Activated CD4-positive, alpha-beta T cell treated with anti-CD3 and anti-CD28 coated beads, Interleukin-2, amount 10 ng/mL, durations not matched to agents 24 days and 14 days (primary cell): ENCODE measurements around the gene SETD1A. TPM values are rescaled to one million over a fixed set of nuclear protein-coding genes. Genes with fewer than 3 reads are reported as not detected.
A peak's percentile ranks its signal among the peaks of the same experiment; 100 is the strongest.
"Not testable (repeated sequence)": the region's sequence is repeated elsewhere in the genome, so short reads cannot be mapped to it uniquely, and the experiment has no call there.

Source experiments
- DNase-seq: peaks from one replicate; pipeline ENCODE4 v3.0.0; 2022
- H3K27ac Mint-ChIP-seq: one replicate; pipeline ENCODE4 v1.8.0; 2022; ENCODE audit warnings: mild to moderate bottlenecking, mixed read lengths
- H3K27me3 Mint-ChIP-seq: one replicate; pipeline ENCODE4 v1.8.0; 2022; ENCODE audit warnings: mixed read lengths
- H3K36me3 Mint-ChIP-seq: one replicate; pipeline ENCODE4 v1.8.0; 2022; ENCODE audit warnings: low read depth, mild to moderate bottlenecking, mixed read lengths
- H3K4me1 Mint-ChIP-seq: one replicate; pipeline ENCODE4 v1.8.0; 2021; ENCODE audit warnings: mixed read lengths
- H3K4me3 Mint-ChIP-seq: one replicate; pipeline ENCODE4 v1.8.0; 2022; ENCODE audit warnings: mild to moderate bottlenecking, moderate library complexity, mixed read lengths
- H3K9me3 Mint-ChIP-seq: one replicate; pipeline ENCODE4 v1.8.0; 2021; ENCODE audit warnings: mixed read lengths
- intact Hi-C: fragments of 100-400 bp; cut with micrococcal nuclease; formaldehyde crosslinking; loops from one replicate; pipeline ENCODE4 v1.15.1; 2023
- total RNA-seq: library from RNA; stranded (reverse); gene quantifications from 2 replicates; pipeline ENCODE4 v1.2.3, GENCODE V29; 2022

Gene SETD1A
- total RNA-seq, 1 donor from 2014 or later: 30.7 TPM

DNA sequence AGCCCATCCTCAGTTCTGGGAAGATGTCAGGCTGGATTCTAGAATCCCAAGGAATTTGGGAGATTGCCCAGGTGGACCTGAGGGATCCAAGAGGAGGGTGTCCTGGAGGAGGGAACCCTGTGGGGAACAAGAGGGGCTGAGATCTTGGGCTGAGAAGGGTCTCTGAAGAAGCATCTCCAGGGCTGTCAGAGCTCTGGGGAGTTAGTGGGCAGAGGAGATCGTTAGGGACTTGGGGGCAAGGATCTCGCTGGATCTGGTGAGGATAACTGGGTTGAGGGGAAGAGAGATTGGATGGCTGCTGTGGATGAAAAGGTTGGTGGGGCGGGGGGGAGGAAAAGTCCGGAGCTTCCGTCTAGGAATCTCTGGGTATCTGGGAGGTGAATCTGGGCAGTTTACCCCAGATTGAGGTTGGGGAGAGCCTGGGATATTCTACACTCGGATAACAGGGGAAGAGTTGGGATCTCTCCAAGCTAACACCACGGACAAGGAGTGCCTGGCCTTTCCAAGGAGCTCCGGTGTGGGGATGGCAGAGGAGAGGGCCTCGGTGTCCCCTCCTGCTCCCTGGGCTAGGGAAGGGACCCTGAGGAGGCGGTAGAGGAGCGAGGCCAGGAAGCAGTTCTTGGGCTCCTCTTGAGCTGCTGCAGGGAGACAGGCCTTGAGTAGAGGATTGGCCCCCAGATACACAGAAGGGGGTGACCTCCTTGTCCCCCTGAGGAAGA lies 32.5 kb upstream of the SETD1A start:
- DNase-seq: no peak
- H3K27ac Mint-ChIP-seq: peak overlapping the region; percentile 32
- no peaks in the 10 kb centered on the region for H3K27me3 Mint-ChIP-seq
- H3K9me3 Mint-ChIP-seq: no peaks in the 10 kb centered on the region
- peak overlapping the region; percentile 88 for H3K4me3 Mint-ChIP-seq
- intact Hi-C loops: no loop called here
- peaks cover 29% of the 10 kb centered on the region for H3K4me1 Mint-ChIP-seq
- H3K36me3 Mint-ChIP-seq: peaks cover 9% of the 10 kb centered on the region

DNA sequence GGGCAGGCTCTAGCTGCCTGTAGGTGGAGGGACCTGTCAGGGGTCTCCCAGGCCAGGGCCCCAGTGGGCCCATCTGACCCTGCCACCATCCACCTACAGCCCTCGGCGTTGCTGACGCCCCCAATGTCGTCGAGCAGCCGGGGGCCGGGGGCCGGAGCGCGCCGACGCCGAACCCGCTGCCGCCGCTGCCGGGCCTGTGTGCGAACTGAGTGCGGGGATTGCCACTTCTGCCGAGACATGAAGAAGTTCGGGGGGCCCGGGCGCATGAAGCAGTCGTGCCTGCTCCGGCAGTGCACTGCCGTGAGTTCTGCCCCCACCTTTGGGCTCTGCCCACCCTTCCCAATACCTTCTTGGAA lies 31.9 kb upstream of the SETD1A start:
- DNase-seq: no peak
- Mint-ChIP-seq H3K27ac (no peak overlapping the region), H3K27me3 (no peaks in the 10 kb centered on the region), H3K4me3 (peak overlapping the region; percentile 53), H3K36me3 (peaks cover 10% of the 10 kb centered on the region), H3K9me3 (no peaks in the 10 kb centered on the region), H3K4me1 (peaks cover 29% of the 10 kb centered on the region)
- intact Hi-C loops: no loop called here

DNA sequence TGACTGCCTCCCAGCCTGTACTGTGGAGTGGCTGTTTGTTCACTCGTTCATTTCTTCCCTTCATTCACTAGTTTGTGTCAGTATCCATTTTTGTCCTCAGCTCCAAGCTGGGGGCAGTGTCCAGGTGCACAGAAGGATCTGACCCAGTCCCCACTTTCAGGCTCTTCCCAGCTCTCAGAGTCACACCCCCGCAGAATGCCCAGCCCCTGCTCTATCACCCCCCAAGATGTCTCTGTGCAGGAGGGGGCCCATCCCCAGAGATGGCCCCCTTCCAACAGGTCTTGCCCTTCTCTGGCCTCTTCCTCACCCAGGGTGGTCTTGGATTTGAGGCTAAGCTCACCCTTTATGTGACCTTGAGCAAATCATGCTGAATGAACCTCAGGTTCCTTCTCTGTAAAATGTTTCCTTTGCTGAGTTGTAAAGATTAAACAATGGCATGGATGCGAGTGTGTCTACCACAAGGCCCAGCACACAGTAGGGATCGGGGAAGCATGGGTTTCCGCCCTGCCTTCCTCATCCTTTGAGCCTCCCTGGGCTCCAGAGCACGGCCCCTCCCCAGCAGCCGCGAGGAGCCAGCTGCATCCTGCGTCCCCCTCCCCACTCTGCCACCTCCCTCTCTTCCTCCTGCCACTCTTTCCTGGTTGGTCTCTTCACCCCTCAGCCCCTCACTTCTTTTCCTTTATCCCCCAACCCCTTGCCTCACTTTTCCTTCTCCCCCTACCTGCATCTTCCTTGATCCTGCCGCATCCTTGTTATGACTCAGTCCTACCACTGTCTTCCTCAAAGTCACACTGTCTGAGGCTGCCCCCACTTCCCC lies 31.4 kb upstream of the SETD1A start:
- peak overlapping the region; percentile 53 for H3K4me3 Mint-ChIP-seq
- peaks cover 27% of the 10 kb centered on the region for H3K4me1 Mint-ChIP-seq
- intact Hi-C loops: no loop called here
- H3K36me3 Mint-ChIP-seq: peaks cover 15% of the 10 kb centered on the region
- no peak for DNase-seq
- H3K27me3 Mint-ChIP-seq: no peaks in the 10 kb centered on the region
- H3K27ac Mint-ChIP-seq: peak overlapping the region; percentile 67
- H3K9me3 Mint-ChIP-seq: no peaks in the 10 kb centered on the region

DNA sequence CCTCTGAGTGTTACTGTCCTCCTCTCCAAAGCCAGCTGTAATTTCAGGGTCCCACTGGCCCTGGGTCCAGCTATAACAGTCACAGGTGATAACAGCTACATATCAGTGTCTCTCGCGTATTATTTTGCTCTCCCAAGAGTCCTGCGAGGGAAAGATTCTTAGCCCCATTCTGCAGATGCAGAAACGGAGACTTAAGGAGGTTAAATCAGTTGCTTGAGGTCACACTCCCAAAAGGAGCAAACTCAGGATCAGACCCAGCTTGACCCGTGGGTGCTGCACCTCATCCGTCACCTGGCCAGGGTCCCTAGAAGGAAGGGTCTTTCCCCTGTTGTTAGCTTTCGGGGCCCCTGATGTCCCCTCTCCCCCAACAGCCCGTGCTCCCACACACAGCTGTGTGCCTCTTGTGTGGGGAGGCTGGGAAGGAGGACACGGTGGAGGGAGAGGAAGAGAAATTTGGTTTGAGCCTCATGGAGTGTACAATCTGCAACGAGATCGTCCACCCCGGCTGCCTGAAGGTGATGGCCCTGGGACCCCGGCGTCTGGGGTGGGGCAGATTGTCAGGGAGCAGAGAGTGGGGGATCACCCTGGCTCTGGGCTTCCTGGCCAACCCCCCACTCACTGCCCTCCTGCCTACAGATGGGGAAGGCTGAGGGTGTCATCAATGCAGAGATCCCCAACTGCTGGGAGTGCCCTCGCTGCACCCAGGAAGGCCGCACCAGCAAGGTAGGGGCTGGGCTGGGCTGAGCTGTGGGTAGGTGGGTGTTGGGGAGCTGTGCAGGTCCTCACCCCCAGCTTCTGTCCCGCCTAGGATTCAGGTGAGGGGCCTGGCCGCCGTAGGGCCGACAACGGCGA lies 30.4 kb upstream of the SETD1A start:
- intact Hi-C loops: no loop called here
- no peak for DNase-seq
- H3K4me1 Mint-ChIP-seq: peaks cover 21% of the 10 kb centered on the region
- H3K4me3 Mint-ChIP-seq: peak overlapping the region; percentile 30
- H3K27ac Mint-ChIP-seq: no peak overlapping the region
- H3K9me3 Mint-ChIP-seq: no peaks in the 10 kb centered on the region
- peaks cover 18% of the 10 kb centered on the region for H3K36me3 Mint-ChIP-seq
- H3K27me3 Mint-ChIP-seq: no peaks in the 10 kb centered on the region

DNA sequence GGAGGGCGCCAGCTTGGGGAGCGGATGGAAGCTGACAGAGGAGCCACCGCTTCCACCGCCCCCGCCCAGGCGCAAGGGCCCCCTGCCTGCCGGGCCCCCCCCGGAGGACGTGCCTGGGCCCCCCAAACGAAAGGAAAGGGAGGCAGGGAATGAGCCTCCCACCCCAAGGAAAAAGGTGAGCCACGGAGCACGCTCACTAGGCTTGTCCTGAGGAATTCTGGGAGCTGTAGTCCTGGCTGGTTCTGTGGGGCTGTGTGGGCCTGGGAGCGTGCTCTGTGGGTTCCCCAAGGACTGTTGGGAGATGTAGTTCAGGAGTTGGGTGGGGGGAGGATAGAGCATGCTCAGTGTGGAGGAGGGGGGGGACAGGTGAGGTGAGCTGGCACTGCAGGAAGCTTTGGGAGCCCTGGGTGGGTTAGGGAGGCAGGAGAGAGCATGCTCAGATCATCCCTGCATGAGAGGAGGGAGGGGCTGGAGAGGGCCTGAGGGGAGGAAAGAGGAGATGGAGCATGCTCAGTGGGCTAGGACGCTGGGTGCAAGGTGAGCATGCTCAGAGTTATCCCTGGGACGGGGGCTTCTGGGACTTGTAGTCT lies 29.7 kb upstream of the SETD1A start:
- Mint-ChIP-seq H3K4me1 (peaks cover 21% of the 10 kb centered on the region), H3K9me3 (no peaks in the 10 kb centered on the region), H3K27me3 (no peaks in the 10 kb centered on the region), H3K27ac (no peak overlapping the region), H3K4me3 (no peak overlapping the region), H3K36me3 (peaks cover 23% of the 10 kb centered on the region)
- peak; percentile 78 for DNase-seq
- intact Hi-C loops: no loop called here

GRCh38 chr16:30928390-30928789 lies 29.2 kb upstream of the SETD1A start:
- Mint-ChIP-seq H3K4me1 (peaks cover 17% of the 10 kb centered on the region), H3K9me3 (no peaks in the 10 kb centered on the region), H3K27ac (no peak overlapping the region), H3K36me3 (peaks cover 23% of the 10 kb centered on the region), H3K27me3 (no peaks in the 10 kb centered on the region), H3K4me3 (no peak overlapping the region)
- intact Hi-C loops: no loop called here
- DNase-seq: no peak

GRCh38 chr16:30929167-30929566 lies 28.4 kb upstream of the SETD1A start:
- Mint-ChIP-seq H3K27ac (no peak overlapping the region), H3K4me1 (peaks cover 17% of the 10 kb centered on the region), H3K9me3 (no peaks in the 10 kb centered on the region), H3K36me3 (peaks cover 23% of the 10 kb centered on the region), H3K4me3 (no peak overlapping the region), H3K27me3 (no peaks in the 10 kb centered on the region)
- intact Hi-C loops: no loop called here
- DNase-seq: no peak

GRCh38 chr16:30930160-30930571 lies 27.4 kb upstream of the SETD1A start:
- H3K36me3 Mint-ChIP-seq: peaks cover 25% of the 10 kb centered on the region
- intact Hi-C loops: no loop called here
- no peaks in the 10 kb centered on the region for H3K9me3 Mint-ChIP-seq
- no peak overlapping the region for H3K27ac Mint-ChIP-seq
- DNase-seq: no peak
- peaks cover 17% of the 10 kb centered on the region for H3K4me1 Mint-ChIP-seq
- H3K4me3 Mint-ChIP-seq: no peak overlapping the region
- no peaks in the 10 kb centered on the region for H3K27me3 Mint-ChIP-seq

DNA sequence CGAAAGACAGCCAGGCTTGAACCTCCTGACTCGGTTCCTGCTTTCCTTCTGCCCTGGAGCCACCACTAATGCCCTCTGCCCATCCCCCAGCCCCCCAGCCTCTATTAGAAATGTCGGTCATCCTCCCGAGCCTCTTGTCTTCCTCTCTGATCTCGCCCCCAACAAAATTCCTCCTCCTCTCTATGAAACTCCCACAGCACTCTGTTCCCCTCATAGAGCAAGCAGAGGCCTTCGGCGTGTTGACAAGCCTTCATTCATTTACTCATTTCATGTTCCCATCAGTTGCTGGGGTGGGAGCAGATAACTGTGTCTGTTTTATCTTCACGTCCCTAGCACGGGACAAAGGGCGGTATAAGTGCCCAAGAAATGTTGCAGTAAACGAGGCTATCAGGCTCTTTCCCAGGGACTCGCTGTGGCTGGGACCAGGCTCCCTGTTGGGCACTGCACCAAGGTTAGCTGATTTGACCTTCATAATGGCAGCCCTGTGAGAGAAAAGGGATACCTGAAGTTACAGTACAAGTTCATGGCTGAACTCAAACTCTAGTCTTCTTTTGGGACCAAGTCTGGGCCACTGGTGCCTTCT lies 26.4 kb upstream of the SETD1A start:
- Mint-ChIP-seq H3K27me3 (no peaks in the 10 kb centered on the region), H3K4me3 (no peak overlapping the region), H3K4me1 (peaks cover 17% of the 10 kb centered on the region), H3K9me3 (no peaks in the 10 kb centered on the region), H3K27ac (no peak overlapping the region), H3K36me3 (peaks cover 28% of the 10 kb centered on the region)
- DNase-seq: no peak
- intact Hi-C loops: no loop called here

- intact Hi-C loops: no loop called here
- H3K4me1 Mint-ChIP-seq: peaks cover 20% of the 10 kb centered on the region
- H3K4me3 Mint-ChIP-seq: no peak overlapping the region
- H3K36me3 Mint-ChIP-seq: peaks cover 32% of the 10 kb centered on the region
- H3K27me3 Mint-ChIP-seq: no peaks in the 10 kb centered on the region
- H3K9me3 Mint-ChIP-seq: no peaks in the 10 kb centered on the region
- peak overlapping the region; percentile 52 for H3K27ac Mint-ChIP-seq
- peak; percentile 84 for DNase-seq
Measured at GRCh38 chr16:30934827-30935557, 22.6 kb upstream of the SETD1A start.

DNA sequence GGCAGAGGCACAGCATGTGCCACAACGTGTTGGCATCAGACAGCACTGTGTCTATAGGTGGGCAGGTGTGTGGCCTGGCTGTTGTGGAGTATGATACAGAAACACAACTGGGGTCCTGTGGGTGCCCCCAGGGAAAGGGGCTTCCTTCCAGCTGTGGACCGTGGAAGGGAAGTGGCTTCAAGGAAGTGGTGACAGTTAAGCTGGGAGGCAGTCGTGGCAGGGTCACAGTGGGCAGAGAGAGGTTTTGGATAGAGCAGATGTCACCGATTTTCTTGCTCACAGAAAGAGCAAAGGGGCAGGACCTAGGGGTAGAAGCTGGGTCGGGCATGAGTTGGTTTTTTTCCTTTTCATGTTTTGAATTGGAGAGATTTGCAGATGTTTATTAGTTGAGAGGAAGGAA lies 19.9 kb upstream of the SETD1A start:
- intact Hi-C loops: no loop called here
- DNase-seq: no peak
- Mint-ChIP-seq H3K27ac (peak overlapping the region; percentile 74), H3K9me3 (no peaks in the 10 kb centered on the region), H3K36me3 (peaks cover 30% of the 10 kb centered on the region), H3K27me3 (no peaks in the 10 kb centered on the region), H3K4me3 (no peak overlapping the region), H3K4me1 (peaks cover 35% of the 10 kb centered on the region)

- H3K4me1 Mint-ChIP-seq: peaks cover 36% of the 10 kb centered on the region
- peaks cover 40% of the 10 kb centered on the region for H3K36me3 Mint-ChIP-seq
- H3K27ac Mint-ChIP-seq, H3K4me3 Mint-ChIP-seq, H3K27me3 Mint-ChIP-seq, H3K9me3 Mint-ChIP-seq, DNase-seq, intact Hi-C loops: not testable (repeated sequence)
Measured at GRCh38 chr16:30939571-30939970, 18.0 kb upstream of the SETD1A start.
